Measurements from ENCODE around the gene AFG3L2. TPM values are rescaled to one million over a fixed set of nuclear protein-coding genes. Genes with fewer than 3 reads are reported as not detected.

The AFG3L2 gene
- total RNA-seq, 1 experiment from 2014 or later, result 66.7 TPM

- Histone ChIP-seq H3K79me2 (ENCODE audit: insufficient read depth, low read length) (no peaks in the 10 kb centered on the region), H3K4me1 (ENCODE audit: control insufficient read depth in 1 of 2, insufficient read depth in 2 of 2, low read length in 2 of 2) (no peaks in the 10 kb centered on the region), H3K9me3 (ENCODE audit: control insufficient read depth in 1 of 2, insufficient read depth in 1 of 2, low read depth in 1 of 2, low read length in 2 of 2) (no peaks in the 10 kb centered on the region), H3K36me3 (ENCODE audit: control insufficient read depth in 1 of 2, insufficient read depth in 2 of 2, low read length in 2 of 2) (peaks cover 45 to 48% of the 10 kb centered on the region in 2 experiments), H3K4me2 (ENCODE audit: low read length) (no peak overlapping the region), H2AFZ (ENCODE audit: low read depth, low read length, poor library complexity, severe bottlenecking) (no peak overlapping the region), H3K9ac (ENCODE audit: low read length) (no peak overlapping the region), H4K20me1 (ENCODE audit: insufficient read depth) (no peaks in the 10 kb centered on the region), H3K27me3 (ENCODE audit: insufficient read depth, low read length) (no peaks in the 10 kb centered on the region), H3K4me3 (replicated peaks in 1 of 2; ENCODE audit: low read depth in 1 of 2, low read length in 2 of 2) (no peak overlapping the region), H3K27ac (ENCODE audit: low read depth, low read length) (no peak overlapping the region), H3K9me2 (ENCODE audit: insufficient read depth) (no peaks in the 10 kb centered on the region)
- ChIA-PET CTCF (interaction anchor here (1.3 kb wide), 1 partner anchor 20 kb away, joined by 6 read pairs; no protein-coding TSS in a partner anchor), RAD21 (ENCODE audit: low non-redundant PET in 1 of 2, low total read pairs in 2 of 2, uncharacterized antibody in 2 of 2, unreplicated experiment in 2 of 2) (no interaction called here), POLR2A (no interaction called here)
- ATAC-seq, result no peak
- no TSS peak for BruUV-seq (replicated peaks)
- intact Hi-C loops (cut with micrococcal nuclease), result no loop called here
- TF ChIP-seq ELF1 (IDR thresholded peaks at IDR 0.05; ENCODE audit: borderline replicate concordance, low read depth) (no peak), ZNF274 (IDR thresholded peaks at IDR 0.05; ENCODE audit: low read depth, low read length) (no peak), CBX3 (IDR thresholded peaks at IDR 0.05; ENCODE audit: low read depth) (no peak), SP1 (IDR thresholded peaks at IDR 0.05; ENCODE audit: low read depth) (no peak)
- TF ChIP-seq, protein P1, sequence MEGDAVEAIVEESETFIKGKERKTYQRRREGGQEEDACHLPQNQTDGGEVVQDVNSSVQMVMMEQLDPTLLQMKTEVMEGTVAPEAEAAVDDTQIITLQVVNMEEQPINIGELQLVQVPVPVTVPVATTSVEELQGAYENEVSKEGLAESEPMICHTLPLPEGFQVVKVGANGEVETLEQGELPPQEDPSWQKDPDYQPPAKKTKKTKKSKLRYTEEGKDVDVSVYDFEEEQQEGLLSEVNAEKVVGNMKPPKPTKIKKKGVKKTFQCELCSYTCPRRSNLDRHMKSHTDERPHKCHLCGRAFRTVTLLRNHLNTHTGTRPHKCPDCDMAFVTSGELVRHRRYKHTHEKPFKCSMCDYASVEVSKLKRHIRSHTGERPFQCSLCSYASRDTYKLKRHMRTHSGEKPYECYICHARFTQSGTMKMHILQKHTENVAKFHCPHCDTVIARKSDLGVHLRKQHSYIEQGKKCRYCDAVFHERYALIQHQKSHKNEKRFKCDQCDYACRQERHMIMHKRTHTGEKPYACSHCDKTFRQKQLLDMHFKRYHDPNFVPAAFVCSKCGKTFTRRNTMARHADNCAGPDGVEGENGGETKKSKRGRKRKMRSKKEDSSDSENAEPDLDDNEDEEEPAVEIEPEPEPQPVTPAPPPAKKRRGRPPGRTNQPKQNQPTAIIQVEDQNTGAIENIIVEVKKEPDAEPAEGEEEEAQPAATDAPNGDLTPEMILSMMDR (IDR thresholded peaks at IDR 0.05 in 2 of 3, conservative IDR thresholded peaks at IDR 0.05 in 1 of 3; ENCODE audit: borderline replicate concordance in 1 of 3, insufficient read depth in 1 of 3, low read depth in 2 of 3, low read length in 2 of 3), result no peak
- no peak for DNase-seq (ENCODE audit: low read depth, low spot score)
Measured at GRCh38 chr18:12347895-12348294, 29.1 kb downstream of the AFG3L2 start.

- Histone ChIP-seq H3K4me1 (ENCODE audit: control insufficient read depth in 1 of 2, insufficient read depth in 2 of 2, low read length in 2 of 2) (no peaks in the 10 kb centered on the region), H3K27ac (ENCODE audit: low read depth, low read length) (no peak overlapping the region), H4K20me1 (ENCODE audit: insufficient read depth) (no peaks in the 10 kb centered on the region), H3K79me2 (ENCODE audit: insufficient read depth, low read length) (no peaks in the 10 kb centered on the region), H2AFZ (ENCODE audit: low read depth, low read length, poor library complexity, severe bottlenecking) (no peak overlapping the region), H3K36me3 (ENCODE audit: control insufficient read depth in 1 of 2, insufficient read depth in 2 of 2, low read length in 2 of 2) (peaks cover 42 to 44% of the 10 kb centered on the region in 2 experiments), H3K27me3 (ENCODE audit: insufficient read depth, low read length) (no peaks in the 10 kb centered on the region), H3K4me3 (replicated peaks in 1 of 2; ENCODE audit: low read depth in 1 of 2, low read length in 2 of 2) (no peak overlapping the region), H3K4me2 (ENCODE audit: low read length) (no peak overlapping the region), H3K9me2 (ENCODE audit: insufficient read depth) (no peaks in the 10 kb centered on the region), H3K9ac (ENCODE audit: low read length) (no peak overlapping the region), H3K9me3 (ENCODE audit: control insufficient read depth in 1 of 2, insufficient read depth in 1 of 2, low read depth in 1 of 2, low read length in 2 of 2) (no peaks in the 10 kb centered on the region)
- intact Hi-C loops (cut with micrococcal nuclease), result no loop called here
- ChIA-PET RAD21 (ENCODE audit: low non-redundant PET in 1 of 2, low total read pairs in 2 of 2, uncharacterized antibody in 2 of 2, unreplicated experiment in 2 of 2) (no interaction called here), POLR2A (no interaction called here), CTCF (interaction anchor here (0.8 kb wide), 1 partner anchor 18 kb away, joined by 3 read pairs; no protein-coding TSS in a partner anchor)
- TF ChIP-seq YY1 (IDR thresholded peaks at IDR 0.05; ENCODE audit: extremely low read depth, insufficient replicate concordance, low read depth, low read length) (no peak), ZNF274 (IDR thresholded peaks at IDR 0.05; ENCODE audit: low read depth, low read length) (no peak), TCF7L2 (IDR thresholded peaks at IDR 0.05; ENCODE audit: borderline replicate concordance, extremely low read depth, insufficient read depth, insufficient read length) (no peak), POLR2AphosphoS5 (IDR thresholded peaks at IDR 0.05; ENCODE audit: low read depth, low read length) (no peak), ELF1 (IDR thresholded peaks at IDR 0.05; ENCODE audit: borderline replicate concordance, low read depth) (no peak), FOSL1 (IDR thresholded peaks at IDR 0.05; ENCODE audit: low read depth) (no peak), EZH2phosphoT487 (IDR thresholded peaks at IDR 0.05; ENCODE audit: borderline replicate concordance) (no peak), ZFX (IDR thresholded peaks at IDR 0.05) (no peak), SIN3A (IDR thresholded peaks at IDR 0.05; ENCODE audit: low read depth) (no peak)
- TF ChIP-seq, protein P2, sequence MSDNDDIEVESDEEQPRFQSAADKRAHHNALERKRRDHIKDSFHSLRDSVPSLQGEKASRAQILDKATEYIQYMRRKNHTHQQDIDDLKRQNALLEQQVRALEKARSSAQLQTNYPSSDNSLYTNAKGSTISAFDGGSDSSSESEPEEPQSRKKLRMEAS (IDR thresholded peaks at IDR 0.05), result no peak
- TF ChIP-seq, protein P3, sequence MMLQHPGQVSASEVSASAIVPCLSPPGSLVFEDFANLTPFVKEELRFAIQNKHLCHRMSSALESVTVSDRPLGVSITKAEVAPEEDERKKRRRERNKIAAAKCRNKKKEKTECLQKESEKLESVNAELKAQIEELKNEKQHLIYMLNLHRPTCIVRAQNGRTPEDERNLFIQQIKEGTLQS (IDR thresholded peaks at IDR 0.05), result no peak
- BruUV-seq (replicated peaks), result no TSS peak
- DNase-seq (ENCODE audit: low read depth, low spot score) (no peak), ATAC-seq (no peak)
Measured at GRCh38 chr18:12346240-12346565, 30.8 kb downstream of the AFG3L2 start.

All from HCT116 (cell line).